ENCODE measurements around the gene UBE2K.

DNA sequence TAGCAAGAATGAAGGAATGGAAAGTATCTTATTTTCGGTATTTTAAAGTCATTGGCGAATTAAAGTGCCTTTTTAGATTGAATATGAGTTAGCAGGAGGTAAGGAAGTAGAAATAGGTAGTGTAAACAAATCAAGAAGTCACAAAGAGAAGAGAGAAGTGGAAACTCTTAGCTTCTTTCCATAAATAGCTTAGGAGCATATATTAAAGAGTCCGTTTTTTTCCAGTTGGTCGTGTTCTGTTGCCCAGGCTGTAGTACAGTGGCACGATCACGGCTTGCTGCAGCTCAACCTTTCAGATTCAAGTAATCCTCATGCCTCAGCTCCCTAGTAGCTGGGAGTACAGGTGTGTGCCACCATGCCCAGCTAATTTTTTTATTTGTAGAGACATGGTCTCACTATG lies 56.4 kb downstream of the UBE2K start:
- TF ChIP-seq, protein P1, sequence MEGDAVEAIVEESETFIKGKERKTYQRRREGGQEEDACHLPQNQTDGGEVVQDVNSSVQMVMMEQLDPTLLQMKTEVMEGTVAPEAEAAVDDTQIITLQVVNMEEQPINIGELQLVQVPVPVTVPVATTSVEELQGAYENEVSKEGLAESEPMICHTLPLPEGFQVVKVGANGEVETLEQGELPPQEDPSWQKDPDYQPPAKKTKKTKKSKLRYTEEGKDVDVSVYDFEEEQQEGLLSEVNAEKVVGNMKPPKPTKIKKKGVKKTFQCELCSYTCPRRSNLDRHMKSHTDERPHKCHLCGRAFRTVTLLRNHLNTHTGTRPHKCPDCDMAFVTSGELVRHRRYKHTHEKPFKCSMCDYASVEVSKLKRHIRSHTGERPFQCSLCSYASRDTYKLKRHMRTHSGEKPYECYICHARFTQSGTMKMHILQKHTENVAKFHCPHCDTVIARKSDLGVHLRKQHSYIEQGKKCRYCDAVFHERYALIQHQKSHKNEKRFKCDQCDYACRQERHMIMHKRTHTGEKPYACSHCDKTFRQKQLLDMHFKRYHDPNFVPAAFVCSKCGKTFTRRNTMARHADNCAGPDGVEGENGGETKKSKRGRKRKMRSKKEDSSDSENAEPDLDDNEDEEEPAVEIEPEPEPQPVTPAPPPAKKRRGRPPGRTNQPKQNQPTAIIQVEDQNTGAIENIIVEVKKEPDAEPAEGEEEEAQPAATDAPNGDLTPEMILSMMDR (IDR thresholded peaks at IDR 0.05; ENCODE audit: insufficient read depth, low read length, poor library complexity, severe bottlenecking) = no peak
- no peak for TF ChIP-seq EZH2phosphoT487 (conservative IDR thresholded peaks at IDR 0.05; ENCODE audit: low read length)

All from SU-DHL-6 (cell line).